HG03060 (cell line): ENCODE results near the gene VAPB.

Experiments
- ATAC-seq: cut with Tn5 transposase; IDR thresholded peaks from one replicate; pipeline ENCODE4 v1.9.1; 2021; ENCODE audit warnings: low read depth, moderate number of reproducible peaks; ENCODE audit not compliant: unreplicated experiment

The VAPB gene

DNA sequence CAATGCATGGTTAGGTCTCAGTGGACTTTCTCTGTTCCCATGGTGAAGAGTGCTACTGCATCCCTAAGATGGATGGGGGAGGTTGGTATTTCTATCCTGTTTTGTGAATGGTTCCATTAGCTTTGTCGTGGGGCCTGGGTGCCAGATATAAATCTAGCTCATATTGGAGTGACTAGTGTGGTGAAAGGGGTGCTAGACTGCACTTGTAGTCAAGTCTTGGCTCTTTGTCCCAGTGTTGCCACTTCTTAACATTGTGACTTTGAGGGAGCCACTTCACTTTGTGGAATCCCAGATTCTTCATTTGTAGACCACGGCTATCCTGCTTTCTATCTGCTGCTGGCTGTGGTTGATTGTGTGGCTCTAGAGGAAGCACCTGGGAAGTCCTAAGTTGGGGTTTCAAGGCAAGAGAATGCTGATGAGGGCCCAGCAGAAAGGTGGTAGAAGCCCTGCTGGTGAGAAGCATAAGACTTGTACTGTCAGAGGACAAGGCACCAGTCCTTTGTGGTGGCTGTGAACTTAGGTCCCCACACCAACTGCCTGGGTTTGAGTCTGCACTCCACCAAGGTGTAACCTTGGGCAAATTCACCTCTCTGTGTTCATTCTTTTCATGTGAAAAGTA lies 44.1 kb downstream of the VAPB start:
- ATAC-seq, result no peak

DNA sequence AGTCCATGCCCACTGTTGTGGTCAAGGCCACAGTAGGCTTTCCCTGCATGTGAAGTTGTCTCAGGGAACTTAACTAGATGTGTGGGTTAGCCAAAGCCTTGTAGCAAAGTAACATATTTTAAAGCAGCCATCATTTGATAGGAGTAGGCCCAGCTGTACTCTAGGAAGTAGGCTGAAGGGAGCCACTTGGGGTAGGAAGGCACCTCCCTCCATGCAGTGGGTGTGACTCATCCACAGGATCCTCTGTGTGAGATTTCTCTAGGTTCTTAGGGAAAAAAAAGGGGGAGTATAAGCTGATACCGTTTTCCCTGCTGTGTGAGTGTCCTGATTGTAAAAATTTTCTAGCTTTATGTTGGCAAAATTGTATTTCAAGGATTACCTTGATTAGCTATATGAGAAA lies 44.7 kb downstream of the VAPB start:
- ATAC-seq, result no peak

DNA sequence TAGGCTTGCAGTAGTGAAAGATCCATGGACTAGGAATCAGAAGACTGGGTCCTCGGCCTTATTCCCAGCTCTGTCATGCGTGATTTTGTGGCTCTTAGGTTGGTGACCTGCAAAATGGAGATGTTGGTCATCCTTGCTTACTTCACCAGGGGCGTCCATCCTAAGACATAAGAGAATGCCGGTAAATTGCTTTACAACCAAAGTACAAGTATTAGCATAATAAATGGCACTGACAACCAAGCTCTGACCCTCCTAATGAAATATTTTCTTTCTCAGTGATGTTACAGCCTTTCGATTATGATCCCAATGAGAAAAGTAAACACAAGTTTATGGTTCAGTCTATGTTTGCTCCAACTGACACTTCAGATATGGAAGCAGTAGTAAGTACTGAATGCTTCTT lies 45.3 kb downstream of the VAPB start:
- ATAC-seq, result no peak

DNA sequence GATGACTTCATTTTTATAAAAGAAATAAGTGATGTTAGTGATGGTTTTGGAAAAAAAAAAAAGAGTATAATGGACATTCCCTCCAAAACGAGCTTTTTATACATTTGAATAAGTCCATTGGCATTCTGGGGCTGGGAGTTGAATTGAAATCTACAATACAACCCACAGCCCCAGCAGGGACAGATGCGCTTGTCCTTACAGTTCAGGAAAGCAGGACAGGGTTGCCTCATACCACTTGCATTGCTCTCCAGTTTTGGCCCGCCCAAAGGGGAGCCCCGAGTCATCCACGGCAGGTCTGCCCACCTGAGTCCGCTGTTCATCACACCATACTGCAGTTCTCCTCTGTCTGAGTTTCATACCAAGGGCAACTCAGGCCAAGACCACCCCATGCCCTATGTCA lies 46.2 kb downstream of the VAPB start:
- ATAC-seq, result no peak

DNA sequence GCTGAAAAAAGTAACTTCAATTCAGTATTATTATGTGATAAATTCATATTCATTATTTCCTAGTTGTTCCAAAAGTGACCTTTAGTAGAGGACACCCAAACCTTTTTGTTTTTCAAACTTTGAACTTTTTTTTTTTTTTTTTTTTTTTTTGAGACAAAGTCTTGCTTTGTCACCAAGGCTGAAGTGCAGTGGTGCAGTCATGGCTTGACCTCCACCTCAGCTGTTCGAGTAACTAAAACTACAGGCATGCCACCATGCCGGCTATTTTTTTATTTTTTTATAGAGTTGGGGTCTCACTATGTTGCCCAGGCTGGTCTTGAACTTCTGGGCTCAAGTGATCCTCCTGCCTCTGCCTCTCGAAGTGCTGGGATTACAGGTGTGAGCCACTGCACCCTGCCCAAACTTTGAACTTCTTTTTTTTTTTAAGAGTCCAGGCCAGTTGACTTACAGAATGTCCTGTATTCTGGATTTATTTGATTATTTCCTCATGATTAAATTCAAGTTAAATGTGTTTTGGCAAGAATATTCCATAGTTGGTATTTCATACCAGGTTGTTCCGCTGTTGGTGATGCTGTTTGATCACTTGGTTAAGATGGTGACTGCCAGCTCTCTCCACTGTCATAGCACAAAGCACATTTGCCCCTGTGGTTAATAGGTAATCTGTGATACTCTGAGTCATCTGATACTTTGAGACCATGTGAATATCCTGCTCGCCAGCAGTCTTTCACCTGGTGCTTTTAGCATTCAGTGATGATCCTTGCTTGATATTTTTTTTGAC lies 48.0 kb downstream of the VAPB start:
- ATAC-seq, result no peak

DNA sequence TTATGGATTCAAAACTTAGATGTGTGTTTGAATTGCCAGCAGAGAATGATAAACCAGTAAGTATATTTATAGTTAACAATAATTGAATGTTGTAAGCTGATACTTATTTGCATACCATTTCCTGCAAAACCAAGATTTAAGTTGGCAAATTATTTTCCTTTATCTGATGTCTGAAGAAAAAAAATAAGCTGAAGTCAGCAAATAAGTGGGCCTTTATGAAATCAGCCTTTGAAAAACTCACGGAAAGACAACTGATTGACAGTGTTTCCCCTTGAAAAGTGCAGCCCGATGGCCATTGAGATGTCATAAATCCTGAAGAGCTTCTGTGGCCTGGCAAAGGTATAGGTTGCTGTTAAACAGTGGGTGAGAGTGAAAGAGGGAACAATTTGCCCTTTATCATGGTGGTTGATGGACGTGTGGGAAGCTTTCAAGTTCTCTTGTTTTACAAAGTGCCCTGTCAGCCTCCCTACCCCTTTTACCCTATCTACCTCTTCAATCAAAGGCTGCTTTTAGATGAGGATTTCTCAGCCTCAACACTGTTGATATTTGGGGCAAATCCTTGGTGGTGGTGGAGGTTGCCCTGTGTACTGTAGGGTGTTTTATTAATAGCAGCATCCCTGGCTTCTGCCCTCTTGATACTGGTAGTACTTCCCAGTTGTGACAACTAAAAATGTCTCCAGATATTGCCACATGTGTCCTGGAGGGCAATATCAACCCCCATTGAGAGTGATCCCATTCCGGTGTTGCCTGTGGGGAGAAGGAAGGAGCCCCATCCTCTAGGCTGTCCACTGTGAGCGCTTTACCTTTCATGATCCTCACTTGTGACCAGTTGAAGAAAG lies 50.2 kb downstream of the VAPB start:
- no peak for ATAC-seq

DNA sequence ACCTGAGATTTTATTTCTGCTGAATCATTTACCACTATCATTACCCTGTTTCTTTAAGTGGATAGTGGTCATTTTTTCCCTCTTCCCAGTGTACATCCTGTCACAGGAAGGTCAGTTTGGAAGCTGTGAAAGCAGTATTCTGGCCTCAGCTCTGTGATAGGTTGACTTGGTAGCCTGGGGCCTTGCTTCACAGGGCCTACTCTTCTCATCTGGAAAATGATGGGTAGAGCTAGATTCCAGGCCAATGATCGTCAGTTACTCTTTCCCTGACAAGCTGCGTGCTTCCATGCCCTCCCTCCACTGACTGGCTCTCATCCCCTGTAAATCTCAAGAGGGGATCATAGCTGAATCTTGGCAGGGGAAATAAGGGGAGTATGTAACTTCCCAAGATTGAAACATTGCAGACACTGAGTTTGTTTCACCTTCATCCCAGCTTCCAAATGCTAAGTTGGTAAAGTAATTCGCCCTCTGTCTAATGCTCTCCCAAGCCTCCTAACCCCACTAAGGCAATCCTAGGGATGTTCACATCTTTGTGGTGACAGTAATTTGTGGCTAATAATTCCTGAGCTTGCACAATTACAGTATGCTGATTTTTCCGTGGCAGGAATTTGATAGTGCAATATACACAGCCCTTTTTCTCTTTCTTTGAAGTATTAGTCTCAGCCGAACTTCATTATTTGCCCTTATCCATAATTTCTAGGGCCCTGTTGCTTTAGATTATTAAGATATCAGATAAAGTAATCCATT lies 51.2 kb downstream of the VAPB start:
- no peak for ATAC-seq

DNA sequence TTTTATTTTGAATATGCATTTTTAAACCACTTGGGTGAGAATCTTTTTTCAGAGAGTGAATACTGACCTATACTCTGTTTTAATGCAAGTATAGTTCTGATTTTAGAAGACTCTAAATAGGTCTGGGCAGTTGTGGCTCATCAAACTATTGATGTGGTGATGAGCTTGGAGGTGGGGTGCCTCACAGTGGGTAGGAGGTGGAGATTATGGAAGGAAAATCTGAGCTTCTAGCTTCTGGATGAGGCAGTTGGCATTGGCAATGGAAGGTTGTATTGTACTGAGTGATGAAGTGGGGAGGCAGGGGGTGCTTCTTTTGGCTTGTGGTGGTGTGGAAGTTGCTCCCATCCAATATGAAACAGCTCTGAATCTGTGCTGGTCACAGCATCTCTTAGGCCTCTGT lies 52.7 kb downstream of the VAPB start:
- ATAC-seq, result no peak

DNA sequence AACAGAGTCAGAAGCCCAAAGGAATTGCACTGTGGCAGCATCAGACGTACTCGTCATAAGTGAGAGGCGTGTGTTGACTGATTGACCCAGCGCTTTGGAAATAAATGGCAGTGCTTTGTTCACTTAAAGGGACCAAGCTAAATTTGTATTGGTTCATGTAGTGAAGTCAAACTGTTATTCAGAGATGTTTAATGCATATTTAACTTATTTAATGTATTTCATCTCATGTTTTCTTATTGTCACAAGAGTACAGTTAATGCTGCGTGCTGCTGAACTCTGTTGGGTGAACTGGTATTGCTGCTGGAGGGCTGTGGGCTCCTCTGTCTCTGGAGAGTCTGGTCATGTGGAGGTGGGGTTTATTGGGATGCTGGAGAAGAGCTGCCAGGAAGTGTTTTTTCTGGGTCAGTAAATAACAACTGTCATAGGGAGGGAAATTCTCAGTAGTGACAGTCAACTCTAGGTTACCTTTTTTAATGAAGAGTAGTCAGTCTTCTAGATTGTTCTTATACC lies 55.8 kb downstream of the VAPB start:
- no peak for ATAC-seq

DNA sequence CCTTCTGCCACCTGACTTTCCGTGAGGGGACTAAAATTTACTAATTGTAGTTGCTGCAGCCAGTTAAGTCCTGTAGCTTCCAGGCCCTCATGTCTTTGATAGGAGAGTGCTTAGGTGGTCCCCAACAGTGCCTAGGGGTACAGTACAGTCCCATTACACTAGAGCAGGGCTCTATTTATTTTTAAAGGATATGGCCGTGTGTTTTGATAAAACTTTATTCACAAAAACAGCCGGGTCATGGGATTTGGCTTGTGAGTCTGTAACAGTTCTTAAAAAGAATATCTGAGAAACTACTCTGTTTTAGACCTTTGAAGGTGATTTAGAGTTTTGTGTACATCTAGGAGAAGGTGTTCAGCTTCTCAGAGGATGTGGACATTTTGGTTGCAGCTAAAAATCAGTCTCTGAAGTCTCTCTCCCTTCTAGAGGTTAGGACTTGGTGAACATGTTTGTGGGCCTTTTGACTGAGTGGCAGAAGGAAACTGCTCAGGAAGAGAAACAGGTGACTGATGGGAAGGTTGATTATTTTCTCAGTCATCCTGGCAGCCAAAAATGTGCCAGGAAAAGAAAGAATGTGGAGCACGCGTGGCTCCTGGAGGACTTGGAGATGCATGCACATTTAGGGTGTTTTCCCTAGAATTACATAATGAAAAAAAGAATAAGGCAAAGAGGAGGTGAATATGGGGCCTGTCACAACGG lies 57.4 kb downstream of the VAPB start:
- ATAC-seq, result no peak

DNA sequence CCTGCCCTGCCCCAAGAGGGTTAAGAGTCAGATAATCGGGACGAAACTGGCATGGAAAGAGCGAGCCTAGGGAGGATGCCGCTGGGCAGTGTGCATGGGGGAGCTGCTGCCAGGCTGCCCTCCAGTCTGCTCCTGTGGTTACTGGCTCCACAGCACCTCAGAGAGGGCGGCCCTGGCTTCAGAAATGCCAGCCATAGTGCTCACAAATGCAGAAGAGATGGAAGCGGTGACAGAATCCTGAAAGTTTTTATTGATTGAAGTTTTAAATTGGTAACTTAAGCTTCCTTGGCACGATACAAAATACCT lies 57.9 kb downstream of the VAPB start:
- no peak for ATAC-seq

DNA sequence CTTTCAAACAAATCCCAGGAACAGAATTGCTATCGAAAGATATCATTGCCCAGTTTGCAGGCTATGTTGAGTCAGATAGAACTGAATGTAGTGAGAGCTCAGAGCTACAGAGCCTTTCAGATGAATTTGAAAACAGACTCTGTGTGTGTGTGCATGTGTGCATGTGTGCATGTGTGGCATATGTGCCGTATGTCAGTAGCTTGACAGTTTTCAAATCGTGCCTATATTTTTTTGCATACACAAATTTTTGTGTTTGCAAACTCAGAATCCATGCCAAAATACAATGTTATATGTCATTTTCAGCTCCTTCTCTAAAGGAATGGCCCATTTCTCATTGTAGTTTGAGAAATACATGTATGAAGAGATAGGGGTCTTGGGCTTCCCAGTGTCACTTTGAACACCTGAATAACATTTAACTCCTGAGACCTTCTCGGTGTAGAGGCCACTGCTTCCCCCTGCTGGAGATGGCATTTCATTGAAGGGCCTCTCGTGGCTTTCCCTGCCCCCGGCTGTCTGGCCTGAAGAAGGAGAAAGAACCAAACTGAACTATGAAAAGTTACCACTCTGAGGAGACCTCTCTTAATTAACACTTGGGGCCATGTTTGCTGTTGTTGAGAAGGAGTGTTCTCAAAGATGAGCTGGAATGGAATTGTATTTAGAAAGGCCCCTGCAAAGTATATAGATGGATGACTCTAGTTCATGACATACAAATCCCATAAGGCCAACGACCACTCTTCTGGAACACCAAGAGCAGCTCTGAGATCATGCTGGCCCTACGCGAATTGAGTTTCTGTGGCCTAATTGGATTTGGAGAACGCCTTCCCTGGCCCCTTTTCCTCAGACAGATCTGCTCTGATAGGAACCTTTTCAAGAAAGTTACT lies 58.7 kb downstream of the VAPB start:
- no peak for ATAC-seq

DNA sequence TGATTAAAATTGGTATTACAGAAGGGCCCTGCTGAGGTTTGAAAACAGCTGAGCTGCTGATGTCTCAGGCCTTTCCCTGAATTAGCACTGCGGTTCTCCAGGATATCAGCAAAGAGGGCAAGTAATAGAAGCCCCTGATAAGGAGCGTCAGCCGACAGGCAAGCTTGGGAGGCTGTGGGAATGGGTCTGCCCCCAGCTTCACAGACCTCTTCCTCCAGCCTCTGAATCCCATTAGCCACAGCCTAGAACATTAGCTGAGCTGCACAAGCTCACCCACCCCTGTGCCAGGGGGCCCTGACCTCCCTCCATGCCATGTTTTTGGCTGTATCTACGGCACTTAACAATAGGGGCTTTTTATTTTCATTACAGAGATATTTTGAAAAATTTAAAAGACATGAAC lies 59.9 kb downstream of the VAPB start:
- ATAC-seq, result no peak

DNA sequence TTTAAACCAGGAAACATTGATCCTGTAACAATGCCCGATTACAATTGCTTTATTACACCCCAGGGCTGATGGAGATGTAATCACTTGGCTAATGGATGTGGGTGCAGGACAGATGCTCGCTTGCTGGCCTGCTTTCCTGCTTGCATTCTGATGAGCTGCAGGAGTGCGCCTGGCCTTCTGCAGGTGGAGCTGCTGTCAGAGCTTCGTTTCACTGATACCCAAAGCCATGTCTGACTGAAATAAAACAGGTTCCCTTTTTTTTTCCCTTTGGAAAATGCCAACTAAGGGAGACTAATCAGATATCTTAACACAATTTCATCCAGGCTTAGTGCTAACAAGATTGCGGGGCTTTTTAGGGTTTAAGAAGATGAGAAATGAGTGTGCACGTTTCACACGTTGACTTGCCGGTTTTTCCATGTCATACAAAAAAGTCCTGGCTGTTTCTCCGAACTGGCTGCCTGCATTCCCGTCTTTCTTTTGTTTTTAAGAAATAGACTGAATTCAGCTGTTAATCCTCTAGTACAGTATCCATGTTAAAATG lies 60.7 kb downstream of the VAPB start:
- no peak for ATAC-seq

DNA sequence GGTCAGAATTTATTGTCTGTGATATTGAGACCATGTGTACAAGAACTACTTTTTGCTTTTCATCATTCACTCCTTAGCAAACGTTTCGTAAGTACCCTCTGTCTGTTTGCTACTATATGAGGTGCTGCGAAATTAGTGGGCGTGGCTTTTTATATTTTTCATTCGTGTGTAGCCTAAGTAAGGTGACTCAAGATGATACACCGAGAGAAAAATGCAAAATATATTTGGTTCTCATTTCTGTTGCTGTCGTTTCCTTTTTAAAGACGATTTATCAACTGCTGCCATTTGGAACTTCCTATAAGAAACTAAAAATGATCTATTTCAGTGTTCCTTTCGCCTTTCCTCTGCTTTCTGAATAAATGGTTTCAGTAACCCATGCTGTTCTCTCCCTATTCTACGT lies 61.2 kb downstream of the VAPB start:
- no peak for ATAC-seq

DNA sequence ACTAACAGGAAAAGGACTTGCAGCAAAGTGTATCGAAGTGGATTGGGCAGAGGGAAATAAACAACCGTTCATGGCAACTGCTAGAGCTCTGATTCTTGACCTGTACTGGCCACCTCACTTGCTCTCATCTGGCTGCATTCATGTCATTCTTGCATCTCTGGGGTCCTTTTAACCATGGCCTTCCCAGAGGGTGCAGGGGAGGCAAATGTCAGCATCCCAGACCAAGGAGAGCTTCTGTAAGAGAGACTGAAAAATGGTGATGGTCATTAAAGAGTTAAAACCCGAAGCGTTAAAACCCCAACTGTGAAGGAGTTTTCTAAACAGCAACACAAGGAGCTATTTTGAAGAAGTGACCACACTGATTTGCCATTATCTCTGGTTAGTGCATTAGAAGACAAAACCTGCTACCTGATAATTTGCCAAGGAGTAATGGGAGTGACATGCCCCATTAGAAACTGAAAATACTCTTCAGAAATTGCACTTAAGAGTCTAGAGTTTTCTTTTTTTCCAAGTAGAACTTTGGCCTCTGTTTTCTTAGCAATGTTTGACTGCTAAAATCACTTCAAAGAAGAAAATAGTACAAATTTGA lies 63.7 kb downstream of the VAPB start:
- ATAC-seq, result no peak

DNA sequence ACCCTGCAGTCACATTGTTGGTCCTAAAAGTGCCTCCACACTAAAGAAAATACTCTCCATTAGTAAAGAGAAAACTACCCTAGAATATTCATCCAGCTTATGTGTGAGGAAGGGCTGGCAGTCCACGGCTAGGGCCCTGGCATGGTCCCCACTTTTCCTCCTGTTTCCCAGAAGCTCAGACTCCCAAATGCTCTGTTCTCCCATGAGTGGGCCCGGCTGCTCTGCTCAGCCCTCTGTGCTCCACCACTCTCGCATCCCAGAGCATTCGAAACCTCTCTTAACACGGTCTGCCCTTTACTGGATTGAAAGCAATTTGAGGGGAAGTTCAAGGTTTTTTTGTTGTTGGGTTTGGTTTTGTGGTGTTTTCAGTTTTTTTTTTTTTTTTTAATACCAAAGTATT lies 64.4 kb downstream of the VAPB start:
- no peak for ATAC-seq

DNA sequence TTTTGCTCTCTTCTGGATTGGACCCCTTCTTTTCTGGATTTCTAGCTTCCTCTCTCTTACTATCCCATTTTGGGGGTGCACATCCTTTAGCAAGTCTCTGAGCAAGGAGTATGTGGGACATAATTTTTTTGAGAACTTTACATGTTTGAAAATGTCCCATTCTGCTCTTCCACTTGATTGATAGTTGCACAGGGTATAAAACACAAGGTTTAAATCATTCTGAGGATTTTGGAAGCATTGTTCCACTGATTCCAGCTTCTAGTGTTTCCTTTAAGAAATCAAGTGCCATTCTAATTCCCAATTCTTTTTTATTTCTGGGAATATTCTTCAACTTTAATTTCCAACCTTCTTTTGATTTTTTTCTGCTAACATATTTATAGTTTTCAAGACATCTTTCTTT lies 65.4 kb downstream of the VAPB start:
- ATAC-seq, result no peak
